IMR-90 (cell line): ENCODE measurements around the gene PLA2G4E. TPM values are rescaled to one million over a fixed set of nuclear protein-coding genes. Genes with fewer than 3 reads are reported as not detected.

Experiments
- ATAC-seq: fragments of 200-7000 bp; cut with Tn5 transposase; 2 replicates; pipeline ENCODE4 v1.9.1; 2020; ENCODE audit warnings: low read depth, mild to moderate bottlenecking, moderate library complexity
- BruUV-seq: library from RNA; stranded (reverse); fragments of 400-500 nt; replicated peaks from 2 replicates; lab custom pipeline; 2021; lab: Mats Ljungman, UMichigan
- CTCF ChIA-PET: fragments of 300-600 bp; formaldehyde crosslinking; extraction: SDS; loops from one replicate; lab custom pipeline; 2021; ENCODE audit warnings: antibody characterized with exemption; lab: Yijun Ruan, JAX
- POLR2A ChIA-PET: fragments of 300-600 bp; sonication (Branson Sonifier 250); formaldehyde crosslinking; loops from one replicate; lab custom pipeline; 2022; ENCODE audit warnings: antibody characterized with exemption; ENCODE audit not compliant: unreplicated experiment; lab: Charles Lee
- DNase-seq: peaks from one replicate; pipeline ENCODE4 v3.0.0; 2013
- H2AFZ ChIP-seq: replicated peaks from 2 replicates; pipeline ENCODE3; 2013; ENCODE audit warnings: low read length, mild to moderate bottlenecking; ENCODE audit not compliant: poor library complexity
- H2AK5ac ChIP-seq: 2 replicates; pipeline ENCODE4 v1.6.1; 2013; ENCODE audit warnings: low read depth, low read length, inconsistent platforms
- H2AK9ac ChIP-seq: replicated peaks from 2 replicates; pipeline ENCODE3; 2013; ENCODE audit warnings: mild to moderate bottlenecking, low read depth, low read length, moderate library complexity; ENCODE audit not compliant: poor library complexity
- H2BK120ac ChIP-seq: 2 replicates; pipeline ENCODE4 v1.6.1; 2013; ENCODE audit warnings: low read depth, low read length, inconsistent platforms
- H2BK15ac ChIP-seq: 3 replicates; pipeline ENCODE4 v1.6.1; 2013; ENCODE audit warnings: low read depth, low read length, inconsistent platforms
- H2BK20ac ChIP-seq: 2 replicates; pipeline ENCODE4 v1.6.1; 2013; ENCODE audit warnings: low read depth, mild to moderate bottlenecking, inconsistent platforms, low read length, moderate library complexity
- H2BK5ac ChIP-seq: 2 replicates; pipeline ENCODE4 v1.6.1; 2013; ENCODE audit warnings: mild to moderate bottlenecking, low read depth, low read length, inconsistent platforms; ENCODE audit not compliant: poor library complexity, severe bottlenecking
- H3K14ac ChIP-seq: replicated peaks from 2 replicates; pipeline ENCODE4 v1.6.1; 2013; ENCODE audit warnings: low read depth, low read length, inconsistent platforms
- H3K18ac ChIP-seq: 2 replicates; pipeline ENCODE4 v1.6.1; 2013; ENCODE audit warnings: low read depth, low read length, control low read depth
- H3K23ac ChIP-seq: 2 replicates; pipeline ENCODE4 v1.6.1; 2013; ENCODE audit warnings: low read depth, low read length, inconsistent platforms
- H3K27ac ChIP-seq: 2 replicates; pipeline ENCODE4 v1.5.1; 2013; ENCODE audit warnings: mild to moderate bottlenecking, control low read depth, low read length; ENCODE audit not compliant: insufficient read depth
- H3K27me3 ChIP-seq: 2 replicates; pipeline ENCODE4 v1.6.1; 2013; ENCODE audit warnings: low read length; ENCODE audit not compliant: control insufficient read depth, insufficient read depth
- H3K36me3 ChIP-seq: 2 replicates; pipeline ENCODE4 v1.6.1; 2013; ENCODE audit warnings: low read length, mixed read lengths; ENCODE audit not compliant: control insufficient read depth, insufficient read depth
- H3K4ac ChIP-seq: 2 replicates; pipeline ENCODE4 v1.6.1; 2013; ENCODE audit warnings: low read depth, low read length, inconsistent platforms
- H3K4me1 ChIP-seq: 2 replicates; pipeline ENCODE4 v1.6.1; 2013; ENCODE audit warnings: low read length, mixed read lengths; ENCODE audit not compliant: control insufficient read depth, insufficient read depth
- H3K4me2 ChIP-seq: 2 replicates; pipeline ENCODE4 v1.6.1; 2013; ENCODE audit warnings: low read depth, mild to moderate bottlenecking, control low read depth, low read length, moderate library complexity
- H3K4me3 ChIP-seq: 2 replicates; pipeline ENCODE4 v1.5.1; 2013; ENCODE audit warnings: low read depth, mild to moderate bottlenecking, control low read depth, low read length, moderate library complexity; ENCODE audit not compliant: insufficient read depth
- H3K56ac ChIP-seq: 2 replicates; pipeline ENCODE4 v1.6.1; 2013; ENCODE audit warnings: low read length, inconsistent platforms; ENCODE audit not compliant: insufficient read depth; ENCODE audit errors: extremely low read depth
- H3K79me1 ChIP-seq, 2 experiments: 2 replicates each; pipeline ENCODE4 v1.6.1; 2013; ENCODE audit warnings: low read length in 2 of 2, inconsistent platforms in 1 of 2, low read depth in 1 of 2
- H3K9ac ChIP-seq: 2 replicates; pipeline ENCODE4 v1.6.1; 2013; ENCODE audit warnings: low read depth, low read length, control low read depth
- H3K9me1 ChIP-seq: 2 replicates; pipeline ENCODE4 v1.6.1; 2013; ENCODE audit warnings: low read length, inconsistent platforms; ENCODE audit not compliant: insufficient read depth
- H3K9me3 ChIP-seq: 2 replicates; pipeline ENCODE4 v1.6.1; 2013; ENCODE audit warnings: low read length; ENCODE audit not compliant: control insufficient read depth, insufficient read depth
- H4K20me1 ChIP-seq: 2 replicates; pipeline ENCODE4 v1.6.1; 2013; ENCODE audit warnings: low read length, inconsistent platforms; ENCODE audit not compliant: insufficient read depth
- H4K5ac ChIP-seq: 2 replicates; pipeline ENCODE4 v1.6.1; 2013; ENCODE audit warnings: mild to moderate bottlenecking, low read depth, low read length, control low read depth
- H4K8ac ChIP-seq, 2 experiments: 2 replicates each; pipeline ENCODE4 v1.6.1; 2013; ENCODE audit warnings: low read depth in 2 of 2, low read length in 2 of 2, control low read depth in 1 of 2, inconsistent platforms in 1 of 2
- H4K91ac ChIP-seq: 2 replicates; pipeline ENCODE4 v1.6.1; 2013; ENCODE audit warnings: low read depth, low read length, inconsistent platforms; ENCODE audit not compliant: insufficient read depth
- BHLHE40 ChIP-seq: fragments of 150-350 bp; IDR thresholded peaks from 2 replicates; pipeline ENCODE4 v1.6.1; 2016; ENCODE audit warnings: mild to moderate bottlenecking, low read depth, low read length
- CHD1 ChIP-seq: IDR thresholded peaks from 2 replicates; pipeline ENCODE4 v1.6.1; 2012; ENCODE audit warnings: low read depth, low read length, improper control_type of control experiment
- NFE2L2 ChIP-seq: fragments of 150-350 bp; IDR thresholded peaks from 2 replicates; pipeline ENCODE4 v1.6.1; 2016; ENCODE audit warnings: low read depth, mild to moderate bottlenecking, low read length
- RCOR1 ChIP-seq: IDR thresholded peaks from 2 replicates; pipeline ENCODE4 v1.6.1; 2012; ENCODE audit warnings: mild to moderate bottlenecking, low read length, improper control_type of control experiment; ENCODE audit not compliant: insufficient replicate concordance
- RFX5 ChIP-seq: IDR thresholded peaks from 2 replicates; pipeline ENCODE4 v1.8.0; 2012; ENCODE audit warnings: low read depth, mild to moderate bottlenecking, low read length, moderate library complexity
- SMC3 ChIP-seq: fragments of 150-350 bp; IDR thresholded peaks from 2 replicates; pipeline ENCODE4 v1.6.1; 2016; ENCODE audit warnings: low read depth, mild to moderate bottlenecking, antibody characterized with exemption, low read length, moderate library complexity
- WGBS, 2 experiments: methylation state at CpG; one replicate each; pipeline versions ENCODE4 v1.1.5 to v1.1.7; 2013; ENCODE audit warnings: missing lambda C conversion rate in 2 of 2; ENCODE audit not compliant: insufficient read length in 1 of 2; ENCODE audit errors: extremely low coverage in 2 of 2; 5-methylcytosine and 5-hydroxymethylcytosine counted together
- dilution Hi-C: fragments of 300-500 bp; cut with HindIII; formaldehyde crosslinking; loops from one replicate; pipeline ENCODE4 v1.14.3; 2018; ENCODE audit warnings: low sequenced_read_pairs; ENCODE audit not compliant: unreplicated experiment
- in situ Hi-C: fragments of 300-500 bp; cut with MboI; formaldehyde crosslinking; loops from 3 replicates; pipeline ENCODE4 v1.14.3; 2019; ENCODE audit warnings: low sequenced_read_pairs, inconsistent platforms, mixed read lengths
- intact Hi-C: fragments of 100-400 bp; cut with micrococcal nuclease; formaldehyde crosslinking; loops from 2 replicates; pipeline ENCODE4 v1.10.0; 2022
- polyA plus RNA-seq, 3 experiments: library from polyadenylated mRNA; depleted of rRNA; stranded (reverse); fragments of >200 nt; gene quantifications; 2 replicates each; pipeline ENCODE4 v1.2.3, GENCODE V29; 2012; ENCODE audit warnings: low replicate concordance in 1 of 3
- total RNA-seq: library from RNA; depleted of rRNA; stranded (reverse); fragments of >200 nt; gene quantifications from 2 replicates; pipeline ENCODE4 v1.2.3, GENCODE V29; 2012
- TF ChIP-seq, protein P1 (sequence below): fragments of 150-350 bp; IDR thresholded peaks from 2 replicates; pipeline ENCODE4 v1.6.1; 2017; ENCODE audit warnings: mild to moderate bottlenecking, antibody characterized with exemption, low read length, low read depth

The PLA2G4E gene
- total and polyA plus RNA-seq, 2 of the 4 experiments (the other 2 are of a cell fraction), result not detected

DNA sequence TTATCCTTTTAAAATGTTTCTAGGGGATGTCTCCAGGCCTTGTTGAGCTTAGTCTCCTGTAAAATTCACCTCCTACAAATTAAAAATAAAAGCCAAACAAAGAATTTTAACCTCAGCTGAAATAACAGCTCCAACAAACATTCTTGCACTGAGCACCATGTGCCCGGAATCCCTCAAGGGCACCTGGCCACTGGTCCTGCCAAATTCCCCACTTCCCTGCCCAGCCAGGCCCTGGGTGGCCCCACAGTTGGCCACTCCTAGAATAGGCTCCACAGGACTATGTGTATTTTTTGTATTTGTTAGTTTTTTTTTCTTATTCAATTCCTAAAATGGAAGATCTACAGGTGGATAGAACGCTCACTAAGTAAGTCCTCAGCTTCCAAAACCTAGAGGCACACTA, 33.1 kb upstream of the PLA2G4E start:
- H2BK5ac ChIP-seq, result no peak overlapping the region
- no TSS peak for BruUV-seq
- H2BK120ac ChIP-seq, result no peak overlapping the region
- no peak overlapping the region for H3K4me3 ChIP-seq
- TF ChIP-seq NFE2L2, result no peak
- TF ChIP-seq RCOR1, result no peak
- TF ChIP-seq BHLHE40, result no peak
- TF ChIP-seq CHD1, result no peak
- TF ChIP-seq RFX5, result no peak
- TF ChIP-seq, protein P1, sequence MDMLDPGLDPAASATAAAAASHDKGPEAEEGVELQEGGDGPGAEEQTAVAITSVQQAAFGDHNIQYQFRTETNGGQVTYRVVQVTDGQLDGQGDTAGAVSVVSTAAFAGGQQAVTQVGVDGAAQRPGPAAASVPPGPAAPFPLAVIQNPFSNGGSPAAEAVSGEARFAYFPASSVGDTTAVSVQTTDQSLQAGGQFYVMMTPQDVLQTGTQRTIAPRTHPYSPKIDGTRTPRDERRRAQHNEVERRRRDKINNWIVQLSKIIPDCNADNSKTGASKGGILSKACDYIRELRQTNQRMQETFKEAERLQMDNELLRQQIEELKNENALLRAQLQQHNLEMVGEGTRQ, result no peak
- TF ChIP-seq SMC3, result no peak
- no peak overlapping the region for H2AK5ac ChIP-seq
- H2BK20ac ChIP-seq, result no peak overlapping the region
- no peak overlapping the region for H3K27ac ChIP-seq
- H3K14ac ChIP-seq, result no peak overlapping the region
- H3K4ac ChIP-seq, result no peak overlapping the region
- no peak overlapping the region for H3K4me2 ChIP-seq
- H4K5ac ChIP-seq, result no peak overlapping the region
- WGBS, 2 experiments, result no CpG with 5 or more reads among the region's 2 CpGs
- H4K20me1 ChIP-seq, result peaks cover 5% of the 10 kb centered on the region; the same call in 1 of the 2 replicates
- no peak overlapping the region for H3K56ac ChIP-seq
- no peaks in the 10 kb centered on the region; the same call in 1 of the 2 replicates for H3K9me1 ChIP-seq
- no peaks in the 10 kb centered on the region for H3K4me1 ChIP-seq
- no peak for DNase-seq
- H4K91ac ChIP-seq, result no peak overlapping the region
- H2BK15ac ChIP-seq, result no peak overlapping the region
- dilution Hi-C loops (no loop called here), intact Hi-C loops (no loop called here), in situ Hi-C loops (no loop called here)
- H3K18ac ChIP-seq, result no peak overlapping the region
- ChIA-PET CTCF (no interaction called here), POLR2A (interaction anchor here (0.6 kb wide), 1 partner anchor 19 kb away, joined by 4 read pairs; no protein-coding TSS in a partner anchor)
- no peaks in the 10 kb centered on the region for H3K79me1 ChIP-seq
- no peaks in the 10 kb centered on the region for H3K36me3 ChIP-seq
- no peaks in the 10 kb centered on the region for H3K9me3 ChIP-seq
- no peak overlapping the region for H2AK9ac ChIP-seq
- H3K9ac ChIP-seq, result no peak overlapping the region
- ATAC-seq, result no peak
- H4K8ac ChIP-seq, result no peak overlapping the region
- H3K23ac ChIP-seq, result no peak overlapping the region
- H2AFZ ChIP-seq, result no peak overlapping the region
- H3K27me3 ChIP-seq, result peaks cover 62% of the 10 kb centered on the region
